SK-N-MC (cell line): ENCODE measurements around the gene ACSS2.

Experiments used
- EZH2 ChIP-seq: fragments of 200-600 bp; sonication (generic); IDR thresholded peaks from one replicate; pipeline ENCODE4 v1.6.1; 2017; ENCODE audit warnings: antibody characterized with exemption
- FOXP2 ChIP-seq: optimal IDR thresholded peaks from 2 replicates; pipeline ENCODE3; 2011; ENCODE audit warnings: mild to moderate bottlenecking, moderate library complexity; ENCODE audit not compliant: insufficient read depth; ENCODE audit errors: extremely low read length, control extremely low read depth
- POLR2AphosphoS5 ChIP-seq: IDR thresholded peaks from 2 replicates; pipeline ENCODE4 v1.6.1; 2012; ENCODE audit warnings: mild to moderate bottlenecking, low read depth, low read length, borderline replicate concordance

- TF ChIP-seq EZH2 (no peak), POLR2AphosphoS5 (no peak), FOXP2 (no peak)
These were observed 27.8 kb downstream of the ACSS2 start for GRCh38 chr20:34904202-34904621.
